Nephron progenitor cell (in vitro differentiated cells): Measurements from ENCODE around the gene BEAN1.
"Not testable (repeated sequence)": the region's sequence is repeated elsewhere in the genome, so short reads cannot be mapped to it uniquely, and the experiment has no call there.

Source experiments
- DNase-seq: peaks from one replicate; pipeline ENCODE4 v3.0.0; 2021
- H3K27ac Mint-ChIP-seq: 2 replicates; pipeline ENCODE4 v1.8.0; 2021; ENCODE audit warnings: mild to moderate bottlenecking, moderate library complexity, mixed read lengths
- H3K27me3 Mint-ChIP-seq: 2 replicates; pipeline ENCODE4 v1.8.0; 2021; ENCODE audit warnings: mild to moderate bottlenecking, low read depth, mixed read lengths; ENCODE audit not compliant: poor library complexity
- H3K36me3 Mint-ChIP-seq: 2 replicates; pipeline ENCODE4 v1.8.0; 2021; ENCODE audit warnings: low read depth, mixed read lengths
- H3K4me1 Mint-ChIP-seq: 2 replicates; pipeline ENCODE4 v1.8.0; 2021; ENCODE audit warnings: mixed read lengths
- H3K4me3 Mint-ChIP-seq: 2 replicates; pipeline ENCODE4 v1.8.0; 2021; ENCODE audit warnings: mild to moderate bottlenecking, moderate library complexity, mixed read lengths
- H3K9me3 Mint-ChIP-seq: 2 replicates; pipeline ENCODE4 v1.8.0; 2021; ENCODE audit warnings: mild to moderate bottlenecking, moderate library complexity, mixed read lengths
- TF ChIP-seq, protein P1 (sequence below): fragments of 200-600 bp; sonication (generic); IDR thresholded peaks from 2 replicates; pipeline ENCODE4 v1.5.0; 2021; ENCODE audit warnings: antibody characterized with exemption

BEAN1 gene

DNA sequence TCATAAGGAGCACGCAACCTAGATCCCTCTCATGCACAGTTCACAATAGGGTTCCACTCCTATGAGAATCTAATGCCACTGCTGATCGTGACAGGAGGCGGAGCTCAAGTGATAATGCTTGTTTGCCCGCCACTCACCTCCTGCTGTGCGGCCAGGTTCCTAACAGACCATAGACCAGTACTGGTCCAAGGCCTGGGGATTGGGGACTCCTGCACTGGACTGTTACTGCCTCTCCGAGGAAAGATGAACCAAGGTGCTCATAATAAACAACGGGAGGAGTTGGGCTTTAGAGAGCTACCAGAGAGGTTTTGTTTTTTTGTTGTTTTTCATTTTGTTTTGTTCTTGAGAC lies 64.6 kb downstream of the BEAN1 start:
- peaks cover 8% of the 10 kb centered on the region for H3K36me3 Mint-ChIP-seq
- peaks cover 26% of the 10 kb centered on the region for H3K9me3 Mint-ChIP-seq
- TF ChIP-seq, protein P1, sequence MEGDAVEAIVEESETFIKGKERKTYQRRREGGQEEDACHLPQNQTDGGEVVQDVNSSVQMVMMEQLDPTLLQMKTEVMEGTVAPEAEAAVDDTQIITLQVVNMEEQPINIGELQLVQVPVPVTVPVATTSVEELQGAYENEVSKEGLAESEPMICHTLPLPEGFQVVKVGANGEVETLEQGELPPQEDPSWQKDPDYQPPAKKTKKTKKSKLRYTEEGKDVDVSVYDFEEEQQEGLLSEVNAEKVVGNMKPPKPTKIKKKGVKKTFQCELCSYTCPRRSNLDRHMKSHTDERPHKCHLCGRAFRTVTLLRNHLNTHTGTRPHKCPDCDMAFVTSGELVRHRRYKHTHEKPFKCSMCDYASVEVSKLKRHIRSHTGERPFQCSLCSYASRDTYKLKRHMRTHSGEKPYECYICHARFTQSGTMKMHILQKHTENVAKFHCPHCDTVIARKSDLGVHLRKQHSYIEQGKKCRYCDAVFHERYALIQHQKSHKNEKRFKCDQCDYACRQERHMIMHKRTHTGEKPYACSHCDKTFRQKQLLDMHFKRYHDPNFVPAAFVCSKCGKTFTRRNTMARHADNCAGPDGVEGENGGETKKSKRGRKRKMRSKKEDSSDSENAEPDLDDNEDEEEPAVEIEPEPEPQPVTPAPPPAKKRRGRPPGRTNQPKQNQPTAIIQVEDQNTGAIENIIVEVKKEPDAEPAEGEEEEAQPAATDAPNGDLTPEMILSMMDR = no peak
- peaks cover 11% of the 10 kb centered on the region for H3K27me3 Mint-ChIP-seq
- no peak for DNase-seq
- H3K27ac Mint-ChIP-seq = peak overlapping the region; percentile 29
- peaks cover 5% of the 10 kb centered on the region for H3K4me1 Mint-ChIP-seq
- no peak overlapping the region for H3K4me3 Mint-ChIP-seq

DNA sequence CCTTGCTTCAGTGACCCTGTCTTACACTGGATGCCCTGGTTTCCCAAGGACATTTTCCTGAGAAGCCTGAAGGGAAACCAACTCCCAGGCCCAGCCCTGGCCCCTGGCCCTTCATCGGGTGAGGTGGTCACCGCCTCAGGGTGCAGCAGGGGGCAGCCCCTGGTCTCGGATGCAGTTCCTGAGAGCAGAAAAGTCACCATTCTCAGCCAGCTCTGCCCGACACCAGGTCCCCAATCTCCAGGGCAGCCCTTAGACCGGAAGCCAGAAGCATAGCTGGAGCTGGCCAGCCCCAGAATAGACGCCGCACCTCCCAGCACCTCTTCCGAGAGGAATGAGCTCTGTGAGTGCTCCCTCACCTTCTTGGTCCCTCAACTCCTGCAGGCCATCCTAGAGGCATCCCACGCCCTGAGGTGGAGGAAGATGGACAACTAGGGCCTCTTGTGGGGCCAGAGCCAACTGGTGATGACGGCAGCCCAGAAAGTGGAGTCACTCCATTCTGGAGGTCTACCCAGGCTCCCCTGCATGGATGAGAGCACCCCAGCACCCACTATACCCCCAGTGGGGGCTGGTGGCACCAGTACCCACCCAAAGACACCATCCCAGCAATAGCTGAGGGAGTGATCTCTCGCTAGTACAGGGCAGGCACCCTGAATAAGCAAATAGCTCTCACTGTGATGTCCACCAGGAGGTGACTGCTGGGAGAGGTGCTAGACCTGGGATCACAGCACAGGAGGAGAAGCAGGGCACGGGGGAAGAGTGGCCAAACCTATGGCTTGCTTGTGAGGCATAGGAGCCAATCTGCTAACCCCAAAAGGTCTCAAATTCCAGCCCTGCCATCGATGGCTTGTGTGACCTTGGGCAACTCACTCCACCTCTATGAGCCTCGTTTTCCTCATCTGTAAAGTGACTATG lies 66.7 kb downstream of the BEAN1 start:
- TF ChIP-seq, protein P1 = no peak
- Mint-ChIP-seq H3K27me3 (peaks cover 22% of the 10 kb centered on the region), H3K27ac (no peak overlapping the region), H3K4me1 (no peaks in the 10 kb centered on the region), H3K4me3 (no peak overlapping the region), H3K9me3 (peaks cover 31% of the 10 kb centered on the region), H3K36me3 (peaks cover 3% of the 10 kb centered on the region)
- DNase-seq = no peak

DNA sequence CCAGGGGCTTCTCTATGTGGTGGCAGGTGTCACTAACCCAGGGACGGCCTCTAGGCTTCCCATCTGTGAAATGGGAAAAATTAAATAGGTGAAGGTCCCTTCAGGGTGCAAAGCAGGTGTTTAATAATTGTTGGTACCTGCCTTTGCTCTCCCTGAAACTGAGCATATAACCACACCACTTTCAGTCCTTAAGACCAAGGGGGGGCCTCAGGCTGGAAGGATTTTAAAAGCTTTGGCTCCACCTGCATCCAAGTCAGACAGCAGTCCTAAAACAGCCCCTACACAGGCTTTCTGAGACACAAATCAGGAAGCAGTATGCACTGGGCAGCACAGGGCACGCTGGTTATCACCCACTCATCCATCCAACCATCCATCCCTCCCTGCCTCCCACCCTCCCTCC lies 67.8 kb downstream of the BEAN1 start:
- TF ChIP-seq, protein P1 = no peak
- DNase-seq = no peak
- no peaks in the 10 kb centered on the region for H3K4me1 Mint-ChIP-seq
- H3K27me3 Mint-ChIP-seq = peaks cover 24% of the 10 kb centered on the region
- no peak overlapping the region for H3K27ac Mint-ChIP-seq
- H3K4me3 Mint-ChIP-seq = no peak overlapping the region
- H3K36me3 Mint-ChIP-seq = peaks cover 8% of the 10 kb centered on the region
- peaks cover 33% of the 10 kb centered on the region for H3K9me3 Mint-ChIP-seq

DNA sequence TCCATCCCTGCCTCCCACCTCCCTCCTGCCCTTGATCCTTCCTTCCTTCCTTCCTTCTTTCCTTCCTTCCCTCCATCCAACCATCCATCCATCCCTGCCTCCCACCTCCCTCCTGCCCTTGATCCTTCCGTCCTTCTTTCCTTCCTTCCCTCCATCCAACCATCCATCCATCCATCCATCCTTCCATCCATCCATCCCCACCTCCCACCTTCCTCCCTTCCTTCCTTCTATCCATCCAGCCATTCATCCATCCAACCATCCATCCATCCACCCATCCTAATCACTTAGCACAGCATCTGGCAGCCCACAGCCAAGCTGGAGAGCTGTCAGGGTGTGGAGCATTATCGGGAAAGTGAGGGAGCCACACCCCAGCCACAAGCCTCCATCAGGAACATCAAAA lies 68.3 kb downstream of the BEAN1 start:
- H3K27ac Mint-ChIP-seq = no peak overlapping the region
- H3K27me3 Mint-ChIP-seq = peaks cover 24% of the 10 kb centered on the region
- TF ChIP-seq, protein P1 = no peak
- peaks cover 8% of the 10 kb centered on the region for H3K36me3 Mint-ChIP-seq
- no peak overlapping the region for H3K4me3 Mint-ChIP-seq
- no peak for DNase-seq
- H3K4me1 Mint-ChIP-seq = no peaks in the 10 kb centered on the region
- H3K9me3 Mint-ChIP-seq = peaks cover 33% of the 10 kb centered on the region

DNA sequence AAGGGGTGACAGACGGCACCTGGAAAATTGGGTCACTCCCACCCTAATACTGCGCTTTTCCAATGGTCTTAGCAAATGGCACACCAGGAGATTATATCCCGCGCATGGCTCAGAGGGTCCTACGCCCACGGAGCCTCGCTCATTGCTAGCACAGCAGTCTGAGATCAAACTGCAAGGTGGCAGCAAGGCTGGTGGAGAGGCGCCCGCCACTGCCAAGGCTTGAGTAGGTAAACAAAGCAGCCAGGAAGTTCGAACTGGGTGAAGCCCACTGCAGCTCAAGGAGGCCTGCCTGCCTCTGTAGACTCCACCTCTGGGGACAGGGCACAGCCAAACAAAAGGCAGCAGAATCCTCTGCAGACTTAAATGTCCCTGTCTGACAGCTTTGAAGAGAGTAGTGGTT lies 69.1 kb downstream of the BEAN1 start:
- peaks cover 24% of the 10 kb centered on the region for H3K27me3 Mint-ChIP-seq
- H3K27ac Mint-ChIP-seq, DNase-seq, H3K4me3 Mint-ChIP-seq, H3K4me1 Mint-ChIP-seq, H3K36me3 Mint-ChIP-seq: not testable (repeated sequence)
- peaks cover 36% of the 10 kb centered on the region for H3K9me3 Mint-ChIP-seq

DNA sequence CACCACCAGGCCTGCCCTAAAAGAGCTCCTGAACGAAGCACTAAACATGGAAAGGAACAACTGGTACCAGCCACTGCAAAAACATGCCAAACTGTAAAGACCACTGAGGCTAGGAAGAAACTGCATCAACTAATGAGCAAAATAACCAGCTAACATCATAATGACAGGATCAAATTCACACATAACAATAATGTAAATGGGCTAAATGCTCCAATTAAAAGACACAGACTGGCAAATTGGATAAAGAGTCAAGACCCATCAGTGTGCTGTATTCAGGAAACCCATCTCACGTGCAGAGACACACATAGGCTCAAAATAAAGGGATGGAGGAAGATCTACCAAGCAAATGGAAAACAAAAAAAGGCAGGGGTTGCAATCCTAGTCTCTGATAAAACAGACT lies 70.8 kb downstream of the BEAN1 start:
- not testable (repeated sequence) for H3K36me3 Mint-ChIP-seq, H3K27ac Mint-ChIP-seq, H3K4me3 Mint-ChIP-seq, DNase-seq, H3K4me1 Mint-ChIP-seq
- peaks cover 42% of the 10 kb centered on the region for H3K9me3 Mint-ChIP-seq
- H3K27me3 Mint-ChIP-seq = peaks cover 21% of the 10 kb centered on the region

DNA sequence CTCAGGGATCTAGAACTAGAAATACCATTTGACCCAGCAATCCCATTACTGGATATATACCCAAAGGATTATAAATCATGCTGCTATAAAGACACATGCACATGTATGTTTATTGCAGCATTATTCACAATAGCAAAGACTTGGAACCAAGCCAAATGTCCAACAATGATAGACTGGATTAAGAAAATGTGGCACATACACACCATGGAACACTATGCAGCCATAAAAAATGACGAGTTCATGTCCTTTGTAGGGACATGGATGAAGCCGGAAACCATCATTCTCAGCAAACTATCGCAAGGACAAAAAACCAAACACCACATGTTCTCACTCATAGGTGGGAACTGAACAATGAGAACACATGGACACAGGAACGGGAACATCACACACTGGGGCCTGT lies 74.5 kb downstream of the BEAN1 start:
- H3K4me1 Mint-ChIP-seq, H3K36me3 Mint-ChIP-seq, DNase-seq, H3K27ac Mint-ChIP-seq, H3K4me3 Mint-ChIP-seq: not testable (repeated sequence)
- peaks cover 26% of the 10 kb centered on the region for H3K9me3 Mint-ChIP-seq
- peaks cover 19% of the 10 kb centered on the region for H3K27me3 Mint-ChIP-seq
